Measurements from ENCODE around the gene FAM8A1.

FAM8A1 gene

GRCh38 chr6:17556014-17556413 is 44.1 kb upstream of the FAM8A1 start:
- Histone ChIP-seq H3K27ac (ENCODE audit: low read depth, low read length) (no peak overlapping the region), H3K4me3 (ENCODE audit: insufficient read depth, low read length, poor library complexity, severe bottlenecking) (no peak overlapping the region), H3K9ac (ENCODE audit: low read length) (no peak overlapping the region), H2AFZ (ENCODE audit: low read depth, low read length, severe bottlenecking) (no peak overlapping the region), H3K27me3 (ENCODE audit: low read length) (no peaks in the 10 kb centered on the region; the same call in 1 of the 2 replicates), H3K36me3 (ENCODE audit: low read length) (no peaks in the 10 kb centered on the region), H3K4me2 (ENCODE audit: low read depth, low read length, poor library complexity, severe bottlenecking) (no peak overlapping the region), H3K9me2 (replicated peaks; ENCODE audit: insufficient read depth, low read length) (no peaks in the 10 kb centered on the region), H4K20me1 (ENCODE audit: low read depth, low read length) (no peaks in the 10 kb centered on the region), H3K9me3 (ENCODE audit: insufficient read depth, low read length) (no peaks in the 10 kb centered on the region), H3K79me2 (ENCODE audit: insufficient read depth, low read length) (no peaks in the 10 kb centered on the region), H3F3A (ENCODE audit: insufficient read depth) (no peaks in the 10 kb centered on the region)
- TF ChIP-seq EZH2phosphoT487 (conservative IDR thresholded peaks at IDR 0.05; ENCODE audit: low read length): no peak
- no peak for TF ChIP-seq CTCF (IDR thresholded peaks at IDR 0.05; ENCODE audit: insufficient read depth, low read length, poor library complexity, severe bottlenecking)

- no peaks in the 10 kb centered on the region for H3K79me2 ChIP-seq (ENCODE audit: insufficient read depth, low read length)
- no peak overlapping the region for H3K4me2 ChIP-seq (ENCODE audit: low read depth, low read length, poor library complexity, severe bottlenecking)
- TF ChIP-seq CTCF (IDR thresholded peaks at IDR 0.05; ENCODE audit: insufficient read depth, low read length, poor library complexity, severe bottlenecking) (no peak), EZH2phosphoT487 (conservative IDR thresholded peaks at IDR 0.05; ENCODE audit: low read length) (no peak)
Measured at GRCh38 chr6:17562636-17563035, 37.5 kb upstream of the FAM8A1 start.

GRCh38 chr6:17565399-17565798 is 34.7 kb upstream of the FAM8A1 start:
- Histone ChIP-seq H3K4me3 (ENCODE audit: insufficient read depth, low read length, poor library complexity, severe bottlenecking) (no peak overlapping the region), H3K4me2 (ENCODE audit: low read depth, low read length, poor library complexity, severe bottlenecking) (no peak overlapping the region), H3K79me2 (ENCODE audit: insufficient read depth, low read length) (no peaks in the 10 kb centered on the region), H4K20me1 (ENCODE audit: low read depth, low read length) (no peaks in the 10 kb centered on the region), H3K9me3 (ENCODE audit: insufficient read depth, low read length) (peaks cover 34% of the 10 kb centered on the region; the same call in 1 of the 2 replicates), H3F3A (ENCODE audit: insufficient read depth) (no peaks in the 10 kb centered on the region), H2AFZ (ENCODE audit: low read depth, low read length, severe bottlenecking) (no peak overlapping the region), H3K27ac (ENCODE audit: low read depth, low read length) (no peak overlapping the region), H3K9me2 (replicated peaks; ENCODE audit: insufficient read depth, low read length) (no peaks in the 10 kb centered on the region), H3K36me3 (ENCODE audit: low read length) (no peaks in the 10 kb centered on the region), H3K9ac (ENCODE audit: low read length) (no peak overlapping the region), H3K27me3 (ENCODE audit: low read length) (no peaks in the 10 kb centered on the region)
- no peak for TF ChIP-seq EZH2phosphoT487 (conservative IDR thresholded peaks at IDR 0.05; ENCODE audit: low read length)
- TF ChIP-seq CTCF (IDR thresholded peaks at IDR 0.05; ENCODE audit: insufficient read depth, low read length, poor library complexity, severe bottlenecking): no peak

More at GRCh38 chr6:17562636-17563035, 37.5 kb upstream of the FAM8A1 start:
- Histone ChIP-seq H3K9ac (ENCODE audit: low read length) (no peak overlapping the region), H3K9me2 (replicated peaks; ENCODE audit: insufficient read depth, low read length) (no peaks in the 10 kb centered on the region), H3K36me3 (ENCODE audit: low read length) (no peaks in the 10 kb centered on the region), H2AFZ (ENCODE audit: low read depth, low read length, severe bottlenecking) (no peak overlapping the region), H3K27ac (ENCODE audit: low read depth, low read length) (no peak overlapping the region), H4K20me1 (ENCODE audit: low read depth, low read length) (no peaks in the 10 kb centered on the region), H3K9me3 (ENCODE audit: insufficient read depth, low read length) (peaks cover 34% of the 10 kb centered on the region; the same call in 1 of the 2 replicates), H3K4me3 (ENCODE audit: insufficient read depth, low read length, poor library complexity, severe bottlenecking) (no peak overlapping the region), H3F3A (ENCODE audit: insufficient read depth) (no peaks in the 10 kb centered on the region), H3K27me3 (ENCODE audit: low read length) (no peaks in the 10 kb centered on the region)
